Colonic mucosa (tissue), 4 donors: ENCODE data around the gene GPX6. TPM values are rescaled to one million over a fixed set of nuclear protein-coding genes. Genes with fewer than 3 reads are reported as not detected.
"Not testable (repeated sequence)": the region's sequence is repeated elsewhere in the genome, so short reads cannot be mapped to it uniquely, and the experiment has no call there.

Experiments used
- DNase-seq: peaks from one replicate; pipeline ENCODE4 v3.0.0-alpha.2; 2020
- H3K27ac ChIP-seq: fragments of 200-600 bp; one replicate; pipeline ENCODE4 v1.8.0; 2021
- H3K27me3 ChIP-seq: fragments of 200-600 bp; one replicate; pipeline ENCODE4 v1.8.0; 2021
- H3K36me3 ChIP-seq: fragments of 200-600 bp; one replicate; pipeline ENCODE4 v1.8.0; 2021
- H3K4me1 ChIP-seq: fragments of 200-600 bp; one replicate; pipeline ENCODE4 v1.8.0; 2021; ENCODE audit warnings: mild to moderate bottlenecking
- H3K4me3 ChIP-seq: fragments of 200-600 bp; one replicate; pipeline ENCODE4 v1.8.0; 2021
- H3K9ac ChIP-seq, 2 donors: one replicate each; pipeline ENCODE4 v1.7.0; 2013; ENCODE audit warnings: control low read depth in 2 of 2, low read depth in 2 of 2, low read length in 2 of 2
- H3K9me3 ChIP-seq: fragments of 200-600 bp; one replicate; pipeline ENCODE4 v1.8.0; 2021
- intact Hi-C: fragments of 100-400 bp; cut with DNase I; formaldehyde crosslinking; loops from one replicate; pipeline ENCODE4 v1.14.1; 2022
- total RNA-seq, 2 donors: library from RNA; stranded (reverse); fragmentation: NEBNext Ultra II Directional in 1 of 2; extraction: Animal tissue kit (Norgen Biotek cat#: 25700) in 1 of 2; gene quantifications; one replicate each; pipeline ENCODE4 v1.2.1, GENCODE V29; 2021
- TF ChIP-seq, protein P1 (sequence below): fragments of 200-600 bp; IDR thresholded peaks from one replicate; pipeline ENCODE4 v1.8.0; 2022; ENCODE audit warnings: antibody characterized with exemption, mild to moderate bottlenecking
- donor health status: healthy.
- donor health status: DM: no; HTN: no; CAD: no.
- donor health status: DM: no; HTN: no; CAD: no.

GPX6 gene
- total RNA-seq, 2 donors from 2014 or later: not detected

DNA sequence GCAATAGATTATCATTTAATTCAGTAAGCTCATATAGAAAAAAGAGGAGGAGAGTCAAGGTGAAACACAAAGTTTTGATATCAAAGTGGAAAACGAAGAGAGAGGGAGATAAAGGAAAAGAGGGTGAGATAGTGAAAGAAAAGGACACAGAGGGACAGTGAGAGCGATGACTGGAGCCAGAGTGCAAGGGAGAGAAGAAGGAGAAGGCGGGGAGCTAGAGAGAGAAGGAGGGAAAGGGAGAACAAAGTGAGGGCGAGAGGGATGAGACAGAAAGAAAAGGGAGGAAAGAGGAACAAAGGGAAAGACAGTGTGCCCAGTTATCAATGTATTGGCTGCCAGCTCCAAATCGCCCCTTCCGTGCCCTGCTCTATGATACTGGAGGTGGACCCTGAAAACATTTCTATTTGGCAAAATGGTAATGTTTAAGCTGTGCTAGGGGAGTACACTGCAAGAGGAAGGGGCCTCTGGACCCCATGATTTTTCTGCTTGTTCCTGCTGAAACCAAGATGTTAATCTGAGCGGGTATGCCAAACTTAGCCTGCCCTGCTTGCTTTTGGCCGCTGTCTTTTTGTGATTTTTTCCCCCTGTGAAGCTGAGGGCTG is 37.9 kb upstream of the GPX6 start:
- Histone ChIP-seq H3K9me3 (no peaks in the 10 kb centered on the region), H3K27ac (no peak overlapping the region), H3K36me3 (no peaks in the 10 kb centered on the region), H3K4me3 (no peak overlapping the region), H3K4me1 (no peaks in the 10 kb centered on the region), H3K9ac (no peak overlapping the region), H3K27me3 (no peaks in the 10 kb centered on the region)
- intact Hi-C loops: no loop called here
- no peak for DNase-seq
- TF ChIP-seq, protein P1, sequence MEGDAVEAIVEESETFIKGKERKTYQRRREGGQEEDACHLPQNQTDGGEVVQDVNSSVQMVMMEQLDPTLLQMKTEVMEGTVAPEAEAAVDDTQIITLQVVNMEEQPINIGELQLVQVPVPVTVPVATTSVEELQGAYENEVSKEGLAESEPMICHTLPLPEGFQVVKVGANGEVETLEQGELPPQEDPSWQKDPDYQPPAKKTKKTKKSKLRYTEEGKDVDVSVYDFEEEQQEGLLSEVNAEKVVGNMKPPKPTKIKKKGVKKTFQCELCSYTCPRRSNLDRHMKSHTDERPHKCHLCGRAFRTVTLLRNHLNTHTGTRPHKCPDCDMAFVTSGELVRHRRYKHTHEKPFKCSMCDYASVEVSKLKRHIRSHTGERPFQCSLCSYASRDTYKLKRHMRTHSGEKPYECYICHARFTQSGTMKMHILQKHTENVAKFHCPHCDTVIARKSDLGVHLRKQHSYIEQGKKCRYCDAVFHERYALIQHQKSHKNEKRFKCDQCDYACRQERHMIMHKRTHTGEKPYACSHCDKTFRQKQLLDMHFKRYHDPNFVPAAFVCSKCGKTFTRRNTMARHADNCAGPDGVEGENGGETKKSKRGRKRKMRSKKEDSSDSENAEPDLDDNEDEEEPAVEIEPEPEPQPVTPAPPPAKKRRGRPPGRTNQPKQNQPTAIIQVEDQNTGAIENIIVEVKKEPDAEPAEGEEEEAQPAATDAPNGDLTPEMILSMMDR: no peak

DNA sequence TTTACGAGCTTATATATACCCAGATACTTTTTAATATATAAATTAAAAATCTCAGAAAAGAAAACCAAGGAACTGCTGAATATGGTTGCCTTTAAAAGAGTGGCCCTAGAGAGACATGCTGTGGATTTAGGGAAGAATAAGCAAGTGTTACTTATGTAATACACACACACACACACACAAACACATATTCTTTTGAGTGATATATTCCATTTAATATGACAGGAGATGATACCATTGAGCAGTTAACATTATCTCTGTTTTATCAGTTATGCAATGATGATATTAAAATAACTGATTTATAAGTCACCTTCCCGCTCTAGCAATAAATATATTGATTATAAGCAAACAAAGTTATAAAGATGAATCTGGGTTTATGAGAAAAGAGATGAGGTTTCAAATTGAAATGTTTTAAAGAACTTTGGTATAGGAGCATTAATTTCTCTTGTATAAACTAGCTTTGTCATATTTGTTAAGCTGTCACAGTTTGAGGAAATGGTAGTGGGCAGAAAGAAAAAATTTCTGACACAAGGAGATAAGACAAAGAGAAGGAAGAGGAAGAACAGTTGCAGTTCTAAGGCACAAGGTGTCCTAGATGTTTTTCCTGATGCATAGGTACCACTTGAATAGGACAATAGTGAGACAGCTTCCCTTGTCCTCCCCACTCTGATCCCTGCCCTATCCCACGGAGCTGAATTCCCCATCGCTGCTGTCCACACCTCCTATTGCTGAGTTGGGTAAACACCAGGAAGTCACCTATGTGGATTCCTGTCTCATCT is 36.5 kb upstream of the GPX6 start:
- H3K9ac ChIP-seq: no peak overlapping the region
- DNase-seq: no peak
- no peak overlapping the region for H3K27ac ChIP-seq
- TF ChIP-seq, protein P1: no peak
- H3K9me3 ChIP-seq: no peaks in the 10 kb centered on the region
- no peaks in the 10 kb centered on the region for H3K27me3 ChIP-seq
- intact Hi-C loops: no loop called here
- no peaks in the 10 kb centered on the region for H3K4me1 ChIP-seq
- H3K4me3 ChIP-seq: no peak overlapping the region
- H3K36me3 ChIP-seq: no peaks in the 10 kb centered on the region

DNA sequence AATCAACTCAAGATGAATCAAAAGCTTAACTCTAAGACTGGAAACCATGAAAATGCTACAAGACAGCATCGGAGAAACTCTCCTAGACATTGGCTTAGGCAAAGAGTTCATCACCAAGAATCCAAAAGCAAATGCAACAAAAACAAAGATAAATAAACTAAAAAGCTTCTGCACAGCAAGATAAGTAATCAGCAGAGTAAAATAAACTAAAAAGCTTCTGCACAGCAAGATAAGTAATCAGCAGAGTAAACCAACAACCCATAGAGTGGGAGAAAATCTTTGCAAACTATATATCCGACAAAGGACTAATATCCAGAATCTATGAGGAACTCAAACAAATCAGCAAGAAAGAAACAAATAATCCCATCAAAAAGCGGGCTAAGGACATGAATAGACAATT is 31.4 kb upstream of the GPX6 start:
- H3K9me3 ChIP-seq, H3K4me1 ChIP-seq, H3K9ac ChIP-seq, intact Hi-C loops, H3K36me3 ChIP-seq, DNase-seq, H3K4me3 ChIP-seq, H3K27ac ChIP-seq, H3K27me3 ChIP-seq: not testable (repeated sequence)

DNA sequence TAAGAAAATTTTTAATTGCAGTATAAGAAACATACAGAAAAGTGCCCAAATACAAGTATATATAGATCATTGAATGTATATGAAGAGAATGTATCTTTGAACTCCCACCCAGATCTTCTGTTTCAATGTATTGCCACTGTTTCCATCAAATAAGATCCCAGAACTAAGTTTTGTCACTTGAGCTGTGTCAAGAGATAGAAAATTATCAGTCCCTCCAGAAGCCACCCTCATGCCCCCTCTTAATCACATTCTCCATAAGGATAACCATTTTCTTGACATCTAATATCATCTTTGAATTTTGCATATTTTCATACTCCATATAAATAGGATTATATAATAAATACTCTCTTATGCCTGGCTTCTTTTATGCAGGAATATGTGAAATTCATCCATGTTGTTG is 30.4 kb upstream of the GPX6 start:
- Histone ChIP-seq H3K4me1 (no peaks in the 10 kb centered on the region), H3K9ac (no peak overlapping the region), H3K27me3 (no peaks in the 10 kb centered on the region), H3K36me3 (no peaks in the 10 kb centered on the region), H3K4me3 (no peak overlapping the region), H3K27ac (no peak overlapping the region), H3K9me3 (no peaks in the 10 kb centered on the region)
- DNase-seq: no peak
- intact Hi-C loops: no loop called here
- TF ChIP-seq, protein P1: no peak

DNA sequence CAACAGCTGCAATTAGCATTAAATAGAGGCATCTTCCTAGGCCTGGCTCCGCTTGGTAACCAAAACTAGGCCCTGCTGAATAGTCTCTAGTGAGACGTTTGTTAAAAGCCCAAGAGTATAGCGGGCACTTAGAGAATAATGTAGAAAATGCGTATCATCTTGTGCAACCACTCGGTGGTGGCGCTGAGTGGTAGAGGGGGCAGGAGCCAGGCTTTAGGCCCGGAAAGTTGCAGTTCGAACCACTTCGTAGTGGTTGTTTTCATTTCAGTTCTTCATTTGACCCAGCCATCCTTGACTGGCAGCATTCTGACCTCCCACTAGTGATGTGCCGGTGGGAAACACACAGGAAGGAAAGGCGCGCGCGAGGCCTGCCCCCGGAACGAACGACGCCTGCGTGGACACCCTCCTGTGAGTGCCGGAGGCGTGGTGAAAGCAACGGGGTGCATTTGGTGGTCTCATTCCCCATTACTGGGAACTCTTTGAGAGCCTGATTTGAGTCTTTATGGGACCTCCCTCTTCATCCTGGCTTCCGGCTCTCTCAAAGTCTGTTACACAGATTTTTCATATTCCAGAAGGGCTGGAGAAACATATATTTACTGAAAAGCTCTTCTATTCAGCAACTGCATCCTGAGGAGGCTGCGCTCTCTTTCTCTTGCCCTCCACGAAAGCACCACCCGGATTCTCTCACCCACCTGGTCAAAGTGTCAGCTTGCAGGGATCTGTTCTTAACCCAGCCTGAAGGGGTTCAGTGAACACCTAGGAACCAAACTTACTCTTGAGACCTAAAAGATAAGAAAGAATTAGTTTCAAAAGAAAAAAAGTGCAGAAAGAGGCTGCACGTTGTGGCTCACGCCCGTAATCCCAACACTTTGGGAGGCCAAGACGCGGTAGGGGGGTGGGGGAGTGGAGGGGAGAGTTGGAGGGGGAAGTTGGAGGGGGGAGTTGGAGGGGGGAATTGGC is 28.3 kb upstream of the GPX6 start:
- no peak overlapping the region for H3K27ac ChIP-seq
- TF ChIP-seq, protein P1: no peak
- no peak overlapping the region for H3K4me3 ChIP-seq
- no peaks in the 10 kb centered on the region for H3K9me3 ChIP-seq
- no peak for DNase-seq
- no peaks in the 10 kb centered on the region for H3K36me3 ChIP-seq
- H3K9ac ChIP-seq: no peak overlapping the region
- intact Hi-C loops: no loop called here
- no peaks in the 10 kb centered on the region for H3K4me1 ChIP-seq
- no peaks in the 10 kb centered on the region for H3K27me3 ChIP-seq
